Measurements from ENCODE around the gene ZSWIM6.

DNA sequence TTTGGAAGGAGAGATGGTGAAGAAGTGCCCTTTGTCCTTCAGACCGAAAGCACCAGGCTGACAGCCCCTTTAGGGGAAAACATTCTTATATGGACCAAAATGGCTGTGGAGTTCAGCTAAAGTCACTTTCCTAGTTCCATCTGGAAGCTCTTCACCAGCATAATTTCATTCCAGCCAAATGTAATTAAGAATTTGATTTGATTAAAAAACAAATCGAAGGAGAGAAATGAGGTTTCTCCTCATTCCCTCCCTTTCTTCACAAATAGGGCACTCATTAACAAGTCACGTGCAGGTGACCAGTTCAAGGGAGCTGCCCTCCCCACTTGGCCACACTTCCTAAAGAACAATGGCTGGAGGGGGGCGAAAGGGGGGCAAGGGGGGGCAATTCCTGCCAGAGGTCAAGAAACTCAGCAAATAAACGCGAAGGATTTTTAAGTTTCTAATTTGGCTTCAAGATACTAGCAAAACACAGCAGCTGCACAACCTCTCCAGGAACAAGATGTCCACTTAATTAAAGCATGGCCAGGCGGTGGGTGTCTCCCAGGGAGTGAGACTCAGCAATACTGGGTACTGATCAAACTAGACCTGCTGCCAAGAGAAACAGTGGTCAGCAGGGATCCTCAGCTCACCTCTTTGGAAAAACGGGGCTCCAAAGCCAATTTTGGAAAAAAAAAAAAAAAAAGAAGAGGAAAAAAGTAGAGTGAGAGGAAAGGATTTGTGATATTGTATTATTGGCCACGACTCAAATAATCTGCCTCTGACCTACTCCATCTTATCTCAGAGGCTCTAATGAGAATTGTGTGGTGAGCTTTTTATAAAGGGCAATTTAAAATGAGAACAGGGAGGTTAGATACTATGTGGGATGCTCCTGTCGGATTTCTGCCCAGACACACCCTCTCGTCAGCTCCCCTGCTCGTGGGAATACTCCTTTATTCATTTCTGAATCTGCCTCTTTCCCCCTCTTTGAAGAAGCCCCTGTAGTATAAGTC, 254.3 kb downstream of the ZSWIM6 start:
- TF ChIP-seq CTCF (IDR thresholded peaks at IDR 0.05): no peak
- no peak for TF ChIP-seq POLR2A (IDR thresholded peaks at IDR 0.05)
